K562 treated with DMSO at 1 percent for 12 hours (cell line): Measurements from ENCODE around the gene PROX2. TPM values are rescaled to one million over a fixed set of nuclear protein-coding genes. Genes with fewer than 3 reads are reported as not detected.

Source experiments
- total RNA-seq: library from RNA; unstranded; fragments of 300-600 nt; gene quantifications from 2 replicates; pipeline ENCODE4 v1.2.3, GENCODE V29; 2022; ENCODE audit not compliant: insufficient read depth

The PROX2 gene, protein sequence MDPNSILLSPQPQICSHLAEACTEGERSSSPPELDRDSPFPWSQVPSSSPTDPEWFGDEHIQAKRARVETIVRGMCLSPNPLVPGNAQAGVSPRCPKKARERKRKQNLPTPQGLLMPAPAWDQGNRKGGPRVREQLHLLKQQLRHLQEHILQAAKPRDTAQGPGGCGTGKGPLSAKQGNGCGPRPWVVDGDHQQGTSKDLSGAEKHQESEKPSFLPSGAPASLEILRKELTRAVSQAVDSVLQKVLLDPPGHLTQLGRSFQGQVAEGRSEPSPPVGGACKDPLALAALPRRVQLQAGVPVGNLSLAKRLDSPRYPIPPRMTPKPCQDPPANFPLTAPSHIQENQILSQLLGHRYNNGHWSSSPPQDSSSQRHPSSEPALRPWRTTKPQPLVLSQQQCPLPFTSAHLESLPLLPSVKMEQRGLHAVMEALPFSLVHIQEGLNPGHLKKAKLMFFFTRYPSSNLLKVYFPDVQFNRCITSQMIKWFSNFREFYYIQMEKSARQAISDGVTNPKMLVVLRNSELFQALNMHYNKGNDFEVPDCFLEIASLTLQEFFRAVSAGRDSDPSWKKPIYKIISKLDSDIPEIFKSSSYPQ
- total RNA-seq = 0.23 TPM in 1 of 2 replicates, not detected in the other

DNA sequence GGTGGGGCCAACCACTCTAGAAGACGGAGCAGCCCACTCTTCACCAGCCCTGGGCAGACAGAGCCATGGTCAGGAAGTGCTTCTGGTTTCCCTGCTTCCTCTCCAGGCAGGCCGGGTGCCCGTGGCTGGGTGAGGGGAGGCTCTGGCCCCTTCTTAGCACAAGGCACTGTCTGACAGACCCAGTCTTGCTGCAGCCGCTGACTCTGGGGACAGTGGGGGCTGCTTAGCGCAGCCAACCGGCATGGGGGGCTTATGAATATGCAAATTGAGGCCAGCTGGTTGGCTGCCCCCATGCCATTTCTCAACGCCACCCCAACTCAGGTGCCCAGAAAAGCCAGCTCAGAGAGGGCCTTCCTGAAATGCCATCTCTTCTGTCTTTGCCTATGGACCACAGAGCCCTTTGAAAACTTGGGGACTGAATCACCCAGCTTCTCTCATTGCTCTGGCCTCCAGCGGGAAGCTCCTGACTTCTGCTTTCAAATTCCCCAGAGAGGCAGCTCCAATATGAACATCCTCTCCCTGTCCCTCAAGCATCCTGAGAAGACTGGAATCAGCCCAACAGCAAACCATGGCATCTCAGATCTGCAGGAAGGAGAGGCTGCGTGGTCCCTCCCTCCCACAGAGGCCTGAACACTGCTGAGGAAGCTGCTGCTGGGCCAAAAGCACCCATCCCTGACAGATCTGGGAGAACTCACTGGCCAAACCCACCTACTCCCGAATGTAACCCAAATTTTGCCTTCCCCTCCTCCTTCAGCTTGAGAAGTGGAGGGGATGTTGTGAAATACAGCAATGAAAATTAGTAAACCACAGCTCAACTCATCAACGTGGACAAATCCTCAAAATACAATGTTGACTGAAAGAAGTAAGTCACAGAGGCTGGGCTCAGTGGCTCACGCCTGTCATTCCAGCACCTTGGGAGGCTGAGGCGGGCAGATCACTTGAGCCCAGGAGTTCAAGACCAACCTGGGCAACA, at the start of gene PROX2:
Gene PROX2 (minus strand): TSS at position 205 of the 973 bp plus-strand sequence. CDS start 12,311 bp downstream, outside the sequence.

DNA sequence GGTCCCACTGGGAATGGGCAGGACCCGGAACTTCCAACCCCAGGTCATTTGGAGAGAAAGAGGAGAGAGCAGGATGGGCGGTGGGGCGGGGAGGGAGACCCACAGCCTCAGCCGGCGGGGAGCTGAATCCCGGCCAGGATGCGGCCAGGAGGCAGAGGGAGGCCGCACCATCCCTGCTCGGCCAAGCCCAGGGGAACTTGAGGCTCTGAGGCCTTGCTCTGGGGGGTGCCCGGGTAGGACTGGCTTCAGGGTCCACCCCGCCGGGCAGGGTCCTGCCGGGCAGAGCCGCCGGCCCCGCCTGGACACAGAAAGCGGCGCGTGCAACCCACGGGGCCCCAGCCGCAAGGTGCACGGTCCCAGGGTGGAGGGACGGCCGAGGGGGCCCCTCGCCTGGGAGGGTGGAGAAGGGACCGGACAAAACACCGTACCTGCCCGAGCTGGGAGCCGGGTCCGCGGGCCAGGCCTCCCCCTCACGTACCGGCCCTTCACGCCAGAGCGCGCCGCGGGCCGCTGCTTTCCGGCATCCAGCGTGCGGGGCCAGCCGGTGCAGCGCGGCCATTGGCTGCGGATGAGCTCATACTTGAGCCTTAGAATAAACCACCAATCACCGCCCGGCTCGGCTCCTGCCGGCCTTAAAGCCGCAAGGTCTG, 46.9 kb upstream of the PROX2 start, which contains the start of gene RPS6KL1:
Gene RPS6KL1 (minus strand): TSS at position 509 of the 650 bp plus-strand sequence. CDS start 1,719 bp downstream, outside the sequence.

DNA sequence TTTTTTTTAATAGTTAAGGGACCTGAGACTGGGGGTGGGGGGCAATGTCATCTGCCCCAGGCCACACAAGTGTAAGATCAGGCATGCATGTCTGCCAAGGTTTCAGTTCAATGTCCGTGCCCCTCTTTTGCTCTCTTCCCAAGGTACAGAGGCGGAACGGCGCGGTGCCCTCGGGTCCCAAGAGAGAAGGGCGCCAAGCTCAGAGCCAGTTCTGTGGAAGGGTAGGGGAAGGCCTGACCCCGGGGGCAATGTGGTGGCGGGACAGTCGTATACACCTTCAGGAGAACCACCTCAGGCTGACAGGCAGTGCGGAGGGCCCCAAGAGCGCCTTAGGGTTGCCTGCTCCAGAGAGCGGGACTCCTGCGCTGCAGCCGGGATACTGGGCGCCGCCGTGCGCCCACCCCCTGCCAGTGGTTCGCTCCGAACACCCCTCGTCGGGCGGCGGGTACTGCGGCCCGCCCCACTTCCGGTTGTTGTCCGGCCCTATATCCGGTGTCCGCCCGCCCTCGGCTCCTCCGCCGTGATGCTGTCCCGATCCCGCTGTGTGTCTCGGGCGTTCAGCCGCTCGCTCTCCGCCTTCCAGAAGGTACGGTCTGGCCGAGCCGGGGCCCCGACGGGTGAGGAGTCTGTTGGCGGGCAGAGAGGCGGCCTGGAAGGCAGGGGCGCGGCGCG, 5.6 kb upstream of the PROX2 start, which contains the start of gene DLST:
Gene DLST (plus strand): TSS at position 486 of the 672 bp plus-strand sequence. CDS start 38 bp downstream, at position 524.

Other genes starting within 250 kb of the PROX2 start
- 4.4 and 15.5 TPM in 2 replicates for gene AREL1, start 163.1 kb downstream of the PROX2 start, total RNA-seq
- gene FCF1, start 163.0 kb downstream of the PROX2 start, total RNA-seq = 11.6 and 34.2 TPM in 2 replicates
- gene YLPM1, start 112.8 kb downstream of the PROX2 start, total RNA-seq = 7.2 and 29.2 TPM in 2 replicates
- gene DLST, start 5.8 kb upstream of the PROX2 start, total RNA-seq = 28.5 and 52.3 TPM in 2 replicates
- gene RPS6KL1, start 47.1 kb upstream of the PROX2 start, total RNA-seq = 4.3 and 5.7 TPM in 2 replicates
- gene PGF, start 79.5 kb upstream of the PROX2 start, total RNA-seq = 1.6 and 1.7 TPM in 2 replicates
- 19.0 and 23.0 TPM in 2 replicates for gene EIF2B2, start 126.8 kb upstream of the PROX2 start, total RNA-seq
- 1.6 and 3.4 TPM in 2 replicates for gene MLH3, start 175.3 kb upstream of the PROX2 start, total RNA-seq
- gene ACYP1, start 187.9 kb upstream of the PROX2 start, total RNA-seq = 26.2 and 30.9 TPM in 2 replicates
- gene ZC2HC1C, start 193.5 kb upstream of the PROX2 start, total RNA-seq = 6.2 and 7.9 TPM in 2 replicates